OCI-M2 (cell line): ENCODE measurements around the gene GRIK1.
"Not testable (repeated sequence)": the region's sequence is repeated elsewhere in the genome, so short reads cannot be mapped to it uniquely, and the experiment has no call there.

Experiments used
- DNase-seq: peaks from one replicate; lab custom pipeline; 2025; ENCODE audit not compliant: unreplicated experiment; lab: John Stamatoyannopoulos, UW

The GRIK1 gene

GRCh38 chr21:29621525-29621924 lies 318.3 kb downstream of the GRIK1 start:
- no peak for DNase-seq

DNA sequence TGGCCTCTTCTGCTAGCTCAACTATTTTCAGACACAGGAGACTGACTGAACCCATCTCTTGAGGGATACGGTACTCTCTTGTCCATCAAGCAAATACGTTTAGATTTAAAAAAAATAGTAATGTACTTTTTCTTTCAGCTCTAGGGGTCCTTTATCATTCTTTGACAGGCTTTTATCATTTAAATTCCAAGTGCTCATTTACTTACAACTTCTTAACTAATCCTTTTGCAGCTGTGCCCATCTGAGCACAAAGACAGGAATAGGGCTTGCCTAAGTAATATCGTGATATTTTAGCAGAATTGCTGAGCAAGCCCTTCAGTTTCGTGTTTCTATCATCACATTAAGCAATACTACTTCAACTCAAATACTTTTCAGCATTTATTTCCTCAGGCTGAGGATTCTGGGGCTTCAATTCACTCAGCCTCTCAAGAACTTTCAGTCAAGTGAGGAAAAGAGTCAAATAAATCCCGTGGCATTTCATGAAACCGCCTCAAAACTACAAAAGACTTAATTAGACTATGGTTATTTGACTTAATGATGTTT lies 323.5 kb downstream of the GRIK1 start:
- no peak for DNase-seq

DNA sequence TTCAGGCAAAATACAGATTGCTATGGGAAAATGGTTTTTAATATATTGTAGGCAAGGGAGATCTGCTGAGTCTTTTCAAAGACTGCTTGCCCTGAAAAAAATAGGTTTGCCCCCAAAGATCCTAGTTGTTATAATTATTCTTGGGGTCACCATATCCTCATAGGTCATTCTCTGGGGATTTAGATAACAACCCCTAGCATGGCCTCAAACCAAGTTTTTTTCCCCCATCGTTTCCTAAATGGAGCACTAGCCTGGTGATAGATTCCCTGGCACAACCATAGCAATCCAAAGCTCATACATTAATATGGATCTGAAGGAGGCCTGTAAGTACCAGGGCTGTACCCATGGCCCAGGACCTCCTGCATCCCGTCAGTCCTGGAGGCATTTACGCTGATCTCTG lies 325.9 kb downstream of the GRIK1 start:
- no peak for DNase-seq

DNA sequence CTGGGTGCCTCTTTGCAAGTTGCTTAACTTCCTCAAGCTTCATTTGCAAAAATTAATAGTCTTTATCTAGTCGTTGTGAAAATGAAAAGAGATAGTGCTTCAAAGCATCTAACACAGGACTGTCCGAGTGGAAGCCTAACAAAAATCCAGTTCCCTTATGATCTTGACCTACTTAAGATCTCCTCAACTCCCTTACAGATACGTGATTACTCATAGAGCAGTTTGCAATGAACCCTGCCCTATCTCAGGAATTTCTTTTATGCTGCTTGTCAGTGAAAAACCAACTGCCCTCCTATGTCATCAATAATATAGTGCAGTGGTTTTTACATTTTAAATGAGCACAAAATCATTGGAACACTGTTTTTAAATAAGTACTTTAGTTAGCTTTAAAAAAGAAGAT lies 326.8 kb downstream of the GRIK1 start:
- no peak for DNase-seq

DNA sequence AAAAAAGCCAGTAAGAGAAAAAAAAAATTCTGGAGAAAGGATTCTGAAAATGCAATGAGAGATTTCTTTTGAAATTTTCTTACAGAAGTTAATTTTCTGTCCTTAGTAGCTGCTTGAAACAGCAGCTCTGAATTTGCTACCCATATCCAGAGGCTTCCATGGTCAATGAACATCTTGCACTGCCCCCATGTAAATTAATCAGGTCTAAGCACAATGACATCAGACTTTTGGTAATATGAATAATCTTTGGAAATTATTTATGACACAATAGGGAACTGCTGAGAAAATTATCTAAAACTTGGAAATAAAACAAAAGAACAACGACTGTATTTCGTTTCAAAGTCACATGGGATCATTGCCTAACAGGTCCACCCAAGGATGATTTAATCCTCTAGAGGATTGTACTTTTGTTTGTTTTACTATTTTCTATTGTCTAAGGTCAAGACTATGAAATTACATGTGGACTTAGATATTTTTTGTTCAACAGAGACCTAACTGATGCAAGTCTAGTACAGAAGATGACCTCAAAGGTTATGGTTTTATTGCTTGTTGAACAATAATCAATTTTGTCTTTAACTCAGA lies 328.9 kb downstream of the GRIK1 start:
- DNase-seq, result no peak

- DNase-seq, result no peak
Observed at GRCh38 chr21:29606613-29607012, 333.2 kb downstream of the GRIK1 start.

GRCh38 chr21:29605219-29605618 lies 334.6 kb downstream of the GRIK1 start:
- not testable (repeated sequence) for DNase-seq

GRCh38 chr21:29604076-29604475 lies 335.7 kb downstream of the GRIK1 start:
- DNase-seq, result no peak

- no peak for DNase-seq
Observed at GRCh38 chr21:29601047-29601446, 338.7 kb downstream of the GRIK1 start.

GRCh38 chr21:29586696-29587095 lies 353.1 kb downstream of the GRIK1 start:
- no peak for DNase-seq

DNA sequence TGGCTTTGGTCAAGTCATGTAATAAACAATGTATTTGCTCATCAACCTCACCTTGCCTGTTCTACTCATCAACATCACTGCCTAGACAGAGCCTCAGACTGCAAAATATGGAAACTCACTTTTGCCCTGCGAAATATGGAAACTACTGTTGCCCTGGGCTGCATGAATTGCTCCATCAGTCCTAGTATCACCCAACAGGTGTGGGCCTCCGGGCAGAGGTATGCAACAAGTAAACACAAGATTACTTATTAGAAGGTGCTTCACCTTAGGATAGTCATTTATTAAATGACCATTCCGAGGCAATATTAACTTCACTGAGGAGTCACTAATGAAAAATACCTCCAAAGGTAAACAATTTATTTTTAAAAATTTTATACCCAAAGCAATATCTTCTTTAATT lies 354.3 kb downstream of the GRIK1 start:
- no peak for DNase-seq

DNA sequence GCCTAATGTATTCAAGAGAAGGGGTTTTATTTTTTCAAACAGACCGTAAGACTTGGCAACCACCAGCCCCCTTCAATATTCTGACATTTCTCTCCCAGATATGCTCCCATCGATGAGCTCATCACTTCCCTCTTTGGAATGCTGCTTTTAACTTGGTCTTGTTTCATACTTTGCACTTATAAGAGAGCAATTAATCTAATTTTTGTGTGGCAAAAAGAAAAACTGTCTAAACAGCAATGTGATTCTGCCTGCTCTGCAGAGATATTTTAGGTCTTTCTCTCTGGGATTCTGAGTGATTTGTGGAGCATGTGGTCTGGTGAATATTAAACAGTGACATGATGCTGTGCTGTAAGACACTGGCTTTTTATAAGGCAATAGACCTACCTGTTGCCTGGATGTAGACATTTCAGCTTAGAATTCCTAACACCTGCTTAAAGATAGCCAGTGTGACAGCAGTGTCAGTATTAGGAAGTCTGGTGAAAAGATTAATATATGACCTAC lies 356.3 kb downstream of the GRIK1 start:
- no peak for DNase-seq

DNA sequence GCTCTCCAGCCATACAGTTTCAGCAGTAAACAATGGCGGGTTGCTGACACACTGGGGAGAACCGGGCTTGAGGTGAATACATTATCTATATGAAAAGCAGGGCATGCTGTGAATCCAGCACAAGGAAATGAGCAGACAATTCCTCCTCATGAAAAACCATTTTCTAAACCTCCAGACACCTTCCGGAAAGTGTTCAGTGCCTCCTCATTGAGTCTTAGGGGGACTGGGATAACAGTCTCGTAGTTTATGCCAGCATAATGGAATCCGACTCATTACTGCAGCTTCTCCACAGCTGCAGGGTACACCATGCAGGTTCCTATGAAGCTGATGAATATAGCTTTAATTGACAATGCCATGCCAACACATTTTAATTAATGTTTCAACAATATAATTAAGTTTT lies 356.9 kb downstream of the GRIK1 start:
- no peak for DNase-seq

GRCh38 chr21:29581393-29581792 lies 358.4 kb downstream of the GRIK1 start:
- no peak for DNase-seq

- DNase-seq, result no peak
Observed at GRCh38 chr21:29580732-29581285, 359.0 kb downstream of the GRIK1 start.

DNA sequence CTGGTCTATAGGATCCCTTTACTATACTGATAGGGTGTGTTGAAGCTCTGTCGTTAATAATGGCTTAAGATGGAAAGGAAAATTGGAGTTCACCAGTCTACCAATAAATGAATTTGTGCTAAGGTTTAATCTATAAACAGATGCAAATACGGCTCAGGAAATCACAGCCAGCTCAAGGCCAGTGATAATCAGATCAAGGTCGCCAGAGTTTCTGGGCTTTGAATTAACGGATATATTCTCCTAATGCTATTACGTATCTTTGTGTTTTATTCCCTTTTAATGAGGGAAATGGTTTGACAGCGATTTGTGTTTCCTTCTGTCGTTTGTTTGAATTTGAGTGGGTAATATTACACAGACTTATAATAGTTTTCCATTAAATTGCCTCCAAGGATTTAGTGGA lies 361.5 kb downstream of the GRIK1 start:
- DNase-seq, result no peak

- DNase-seq, result no peak
Observed at GRCh38 chr21:29571949-29572348, 367.8 kb downstream of the GRIK1 start.

DNA sequence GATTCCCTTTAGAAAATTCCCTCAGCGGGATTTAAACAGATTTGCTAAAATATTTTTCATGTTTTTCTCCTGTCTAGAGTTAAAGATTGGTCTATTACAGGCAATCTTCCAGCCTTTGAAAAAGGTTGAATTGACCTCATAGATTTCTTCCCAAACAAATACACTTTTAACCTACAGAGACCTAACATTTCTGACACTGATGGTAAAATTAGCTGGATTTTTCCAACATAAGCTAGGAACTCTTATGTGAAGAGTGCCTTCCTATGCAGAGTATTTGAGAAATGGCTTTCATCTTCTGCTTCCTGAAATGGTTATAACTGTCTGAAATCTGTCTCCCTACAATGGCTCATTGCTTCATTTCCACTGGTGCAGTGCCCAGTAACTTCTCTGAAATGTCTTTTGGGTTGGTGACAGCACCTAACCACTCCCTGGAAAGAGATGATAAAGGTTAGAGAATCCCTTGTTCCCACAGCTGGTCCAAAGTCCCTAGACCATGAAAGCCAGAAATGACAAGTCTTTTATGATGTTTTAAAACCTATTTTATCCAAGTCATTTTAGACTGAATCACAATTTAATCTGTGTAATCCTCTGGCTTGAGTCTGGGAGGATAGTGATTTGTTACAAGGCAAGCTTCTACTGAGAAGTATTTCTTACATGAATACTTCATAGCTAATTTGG lies 371.6 kb downstream of the GRIK1 start:
- no peak for DNase-seq

DNA sequence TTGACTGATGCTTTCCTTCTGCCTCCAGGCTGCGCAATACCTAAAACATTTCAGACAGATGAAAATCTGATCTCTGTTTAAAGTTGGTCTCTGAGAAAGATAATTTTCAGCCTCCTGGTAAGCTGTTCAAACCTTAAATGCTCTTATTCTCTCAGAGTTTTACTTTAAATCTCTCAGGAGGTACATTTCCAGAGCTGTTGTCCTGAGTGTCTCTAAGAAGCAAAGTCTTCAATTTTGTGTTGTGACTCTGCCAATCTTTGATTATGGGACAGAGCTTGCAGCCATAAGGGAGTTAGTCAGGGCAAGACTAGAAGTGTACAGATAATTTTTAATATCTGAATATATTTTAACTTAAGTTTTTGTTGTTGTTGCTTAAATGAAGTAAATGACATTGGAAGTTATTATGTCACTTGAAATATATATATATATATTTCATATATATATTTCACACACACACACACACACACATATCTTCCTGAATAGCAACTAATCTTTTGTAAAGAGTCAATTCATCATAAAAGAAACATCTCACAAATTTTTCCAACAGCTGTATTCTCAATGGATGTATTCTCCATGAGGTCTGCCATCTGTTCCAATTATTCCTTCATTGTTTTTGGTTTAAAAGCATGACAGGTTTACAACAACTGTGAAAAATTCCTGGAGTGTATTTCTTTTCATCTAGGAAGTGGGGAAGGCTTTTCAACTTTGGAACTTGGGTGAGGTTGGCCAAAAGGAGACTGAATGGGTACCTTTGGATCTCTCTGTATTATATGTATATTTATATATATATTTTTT lies 381.7 kb downstream of the GRIK1 start:
- DNase-seq, result no peak

DNA sequence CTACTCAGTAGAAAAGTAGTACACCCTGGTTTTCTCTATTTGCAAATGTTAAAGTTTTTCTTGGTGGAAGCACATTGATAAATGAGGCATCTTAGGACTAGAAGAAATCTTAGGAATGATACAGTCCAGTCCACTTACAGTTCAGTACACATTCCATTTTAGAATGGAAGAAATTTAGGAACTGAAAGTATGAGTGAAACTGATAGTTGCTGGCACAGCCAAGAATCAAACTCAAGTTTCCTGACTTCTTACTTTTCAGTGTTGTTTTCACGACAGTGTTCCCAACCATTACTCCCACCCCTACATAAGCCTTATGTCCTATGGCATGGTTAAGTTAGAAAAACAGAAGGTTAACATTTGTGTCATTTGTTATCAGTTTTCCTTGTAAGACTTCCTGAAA lies 382.6 kb downstream of the GRIK1 start:
- DNase-seq, result no peak

DNA sequence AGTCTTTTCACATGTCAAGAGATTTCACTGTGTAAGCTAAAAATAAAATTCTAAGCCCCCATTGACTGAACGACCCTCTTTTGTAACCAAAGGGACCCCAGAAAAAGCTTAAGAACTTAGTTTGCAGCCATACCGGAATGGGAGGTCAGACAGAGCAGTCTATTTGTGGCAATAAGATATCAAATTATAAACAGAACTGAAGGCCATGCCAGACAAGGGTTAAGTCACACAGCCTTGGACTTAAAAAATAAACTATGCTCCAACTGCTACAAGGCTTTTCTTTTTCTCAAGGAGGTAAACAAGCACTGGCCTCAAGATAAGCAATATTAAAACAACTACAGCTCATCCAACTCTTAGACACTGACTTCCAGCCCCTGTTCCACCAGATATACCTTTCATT lies 384.2 kb downstream of the GRIK1 start:
- DNase-seq, result no peak

DNA sequence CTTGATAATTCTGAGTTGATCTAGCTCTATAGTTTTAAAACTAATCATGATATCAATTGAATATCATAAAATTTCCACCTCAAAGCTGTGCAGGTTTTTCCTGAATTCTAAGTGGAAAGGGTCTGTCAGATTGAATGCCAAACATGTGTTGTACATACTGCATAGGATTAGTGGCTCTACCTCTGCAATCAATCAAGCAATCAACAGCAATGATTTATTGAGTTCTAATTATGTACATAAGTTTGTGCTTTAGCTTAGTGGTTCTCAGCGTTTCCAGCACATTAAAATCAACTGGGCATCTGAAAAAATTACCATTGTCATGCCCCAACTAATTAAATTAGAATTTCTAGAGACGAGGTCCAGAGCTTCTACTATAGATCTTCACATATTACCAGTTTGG lies 389.6 kb downstream of the GRIK1 start:
- DNase-seq, result no peak
